COR-L47 (cell line): ENCODE measurements around the gene AIG1.
"Not testable (repeated sequence)": the region's sequence is repeated elsewhere in the genome, so short reads cannot be mapped to it uniquely, and the experiment has no call there.

Experiments used
- DNase-seq: peaks from one replicate; lab custom pipeline; 2025; lab: John Stamatoyannopoulos, UW

The AIG1 gene, protein sequence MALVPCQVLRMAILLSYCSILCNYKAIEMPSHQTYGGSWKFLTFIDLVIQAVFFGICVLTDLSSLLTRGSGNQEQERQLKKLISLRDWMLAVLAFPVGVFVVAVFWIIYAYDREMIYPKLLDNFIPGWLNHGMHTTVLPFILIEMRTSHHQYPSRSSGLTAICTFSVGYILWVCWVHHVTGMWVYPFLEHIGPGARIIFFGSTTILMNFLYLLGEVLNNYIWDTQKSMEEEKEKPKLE

DNA sequence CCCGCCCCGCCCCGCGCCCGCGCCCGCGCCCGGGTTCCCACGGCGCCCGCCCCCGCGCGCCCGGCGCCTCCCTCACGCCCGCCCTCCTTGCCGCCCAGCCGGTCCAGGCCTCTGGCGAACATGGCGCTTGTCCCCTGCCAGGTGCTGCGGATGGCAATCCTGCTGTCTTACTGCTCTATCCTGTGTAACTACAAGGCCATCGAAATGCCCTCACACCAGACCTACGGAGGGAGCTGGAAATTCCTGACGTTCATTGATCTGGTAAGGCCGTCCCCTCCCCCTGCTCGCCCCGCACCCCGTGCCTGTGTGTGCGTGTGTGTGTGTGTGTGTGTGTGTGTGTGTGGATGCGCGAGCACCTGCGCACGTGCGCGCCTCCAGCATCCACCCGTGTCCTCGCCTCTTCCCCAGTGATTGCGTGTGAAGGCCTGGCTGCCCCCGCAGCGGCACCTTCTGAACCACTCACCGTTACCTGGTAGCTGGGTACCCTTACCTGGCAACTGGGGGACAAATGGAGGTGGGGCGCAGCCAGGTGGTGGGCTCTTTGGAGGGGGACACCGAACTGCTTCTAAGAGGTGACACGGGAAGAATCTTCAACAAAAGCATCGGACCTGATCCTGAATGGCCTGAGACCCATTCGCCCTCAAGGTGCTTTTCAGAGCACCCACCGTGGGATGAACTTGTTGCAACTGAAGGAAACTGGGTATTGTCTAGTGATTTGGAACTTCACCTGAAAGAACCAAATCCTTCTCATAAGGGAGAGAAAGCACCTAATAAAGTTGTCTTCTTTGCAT is at the start of gene AIG1:
Gene AIG1 (plus strand): TSS at position 84 of the 791 bp plus-strand sequence. CDS start 37 bp downstream, at position 121.
- DNase-seq = peak; percentile 17

DNA sequence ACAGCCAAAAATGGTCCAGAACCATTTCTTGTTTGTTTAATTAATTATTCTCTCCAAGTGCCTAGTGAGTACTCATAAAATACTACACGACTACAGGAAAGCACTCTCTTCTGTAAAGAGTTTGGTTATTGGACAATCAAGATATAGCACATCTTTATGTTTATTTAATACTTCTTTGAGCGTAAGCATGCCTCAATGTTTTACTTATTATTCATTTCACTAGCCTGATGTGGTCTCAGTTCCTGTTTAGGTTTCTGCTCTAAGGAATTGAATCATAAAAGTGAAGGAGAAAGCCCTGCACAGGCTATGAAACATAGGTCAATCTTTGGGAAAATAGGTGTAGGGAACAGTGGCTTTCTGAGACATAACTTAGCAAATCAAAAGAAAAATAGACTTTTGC is 45.9 kb upstream of the AIG1 start:
- DNase-seq = no peak

DNA sequence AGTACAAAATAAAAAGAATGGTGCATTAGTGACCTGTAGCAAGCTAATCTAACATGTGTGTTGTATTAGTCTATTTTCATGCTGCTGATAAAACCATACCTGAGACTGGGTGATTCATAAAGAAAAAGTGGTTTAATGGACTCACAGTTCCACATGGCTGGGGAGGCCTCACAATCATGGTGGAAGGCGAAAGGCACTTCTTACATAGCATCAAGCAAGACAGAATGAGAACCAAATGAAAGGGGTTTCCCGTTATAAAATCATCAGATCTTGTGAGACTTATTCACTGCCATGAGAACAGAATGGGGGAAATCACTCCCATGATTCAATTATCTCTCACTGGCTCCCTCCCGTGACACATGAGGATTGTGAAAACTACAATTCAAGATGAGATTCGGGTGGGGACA is 45.4 kb upstream of the AIG1 start:
- no peak for DNase-seq

- DNase-seq = no peak
These were observed 41.7 kb upstream of the AIG1 start for GRCh38 chr6:143018955-143019354.

DNA sequence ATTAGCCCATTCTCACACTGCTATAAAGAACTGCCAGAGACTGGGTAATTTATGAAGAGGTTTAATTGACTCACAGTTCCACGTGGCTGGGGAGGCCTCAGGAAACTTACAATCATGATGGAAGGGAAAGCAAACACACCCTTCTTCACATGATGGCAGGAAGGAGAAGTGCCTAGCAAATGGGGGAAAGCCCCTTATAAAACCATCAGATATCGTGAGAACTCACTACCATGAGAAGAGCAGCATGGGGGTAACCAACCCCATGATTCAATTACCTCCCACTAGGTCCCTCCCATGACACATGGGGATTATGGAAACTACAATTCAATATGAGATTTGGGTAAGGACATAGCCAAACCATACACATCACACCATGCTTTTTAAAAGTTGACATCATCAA is 39.8 kb upstream of the AIG1 start:
- DNase-seq = not testable (repeated sequence)

DNA sequence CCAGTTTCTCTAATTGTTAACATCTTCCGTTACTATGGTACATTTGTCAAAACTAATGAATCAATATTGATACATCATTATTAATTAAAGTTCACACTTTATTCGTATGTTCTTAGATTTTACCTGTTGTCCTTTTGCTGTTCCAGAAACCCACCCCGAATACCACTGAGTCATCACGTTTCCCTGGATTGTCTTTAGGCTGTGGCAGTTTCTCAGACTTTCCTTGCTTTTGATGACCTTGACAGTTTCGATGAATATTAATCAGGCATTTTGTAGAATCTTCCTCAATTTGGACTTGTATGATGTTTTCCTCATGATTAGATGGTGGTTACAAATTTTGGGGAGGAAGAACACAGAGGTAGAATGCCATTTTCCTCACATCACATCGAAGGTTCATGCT is 39.1 kb upstream of the AIG1 start:
- no peak for DNase-seq

- no peak for DNase-seq
These were observed 38.1 kb upstream of the AIG1 start for GRCh38 chr6:143022587-143022986.

DNA sequence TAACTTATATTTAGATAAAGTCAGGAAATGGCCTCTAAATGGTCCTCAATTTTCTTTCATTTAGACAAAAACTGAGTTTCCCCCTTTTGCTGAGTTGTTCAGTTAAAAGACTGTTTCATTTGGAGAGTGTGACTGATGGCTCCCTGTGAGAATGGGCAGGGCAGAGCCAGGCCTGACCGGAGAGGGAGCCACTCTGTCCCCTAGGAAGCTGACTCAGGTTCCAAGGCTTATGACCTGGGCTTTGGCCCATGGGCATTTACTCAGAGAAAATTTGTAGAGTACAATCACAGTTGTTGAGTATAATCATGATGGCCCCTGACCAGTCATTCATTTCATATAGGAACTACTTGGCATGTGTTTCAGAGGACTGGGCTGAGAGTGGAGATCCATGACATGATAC is 37.0 kb upstream of the AIG1 start:
- no peak for DNase-seq

DNA sequence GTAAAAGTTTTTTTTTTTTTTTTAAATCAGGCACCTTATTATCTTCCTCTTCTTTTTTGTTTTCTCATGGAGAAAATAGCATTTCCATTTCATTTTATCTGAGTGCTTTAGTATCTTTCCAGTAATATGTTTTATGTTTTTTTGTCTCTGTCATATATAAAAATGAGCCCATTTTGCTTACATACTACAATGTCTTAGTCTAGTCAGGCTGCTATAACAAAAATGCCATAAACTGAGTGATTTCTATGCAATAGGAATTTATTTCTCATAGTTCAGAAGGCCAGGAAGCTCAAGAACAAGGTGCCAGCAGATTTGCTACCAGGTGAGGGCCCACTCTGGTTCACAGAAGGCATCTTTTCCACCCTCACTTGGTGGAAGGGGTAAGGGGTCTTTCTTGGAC is 35.7 kb upstream of the AIG1 start:
- DNase-seq = no peak

DNA sequence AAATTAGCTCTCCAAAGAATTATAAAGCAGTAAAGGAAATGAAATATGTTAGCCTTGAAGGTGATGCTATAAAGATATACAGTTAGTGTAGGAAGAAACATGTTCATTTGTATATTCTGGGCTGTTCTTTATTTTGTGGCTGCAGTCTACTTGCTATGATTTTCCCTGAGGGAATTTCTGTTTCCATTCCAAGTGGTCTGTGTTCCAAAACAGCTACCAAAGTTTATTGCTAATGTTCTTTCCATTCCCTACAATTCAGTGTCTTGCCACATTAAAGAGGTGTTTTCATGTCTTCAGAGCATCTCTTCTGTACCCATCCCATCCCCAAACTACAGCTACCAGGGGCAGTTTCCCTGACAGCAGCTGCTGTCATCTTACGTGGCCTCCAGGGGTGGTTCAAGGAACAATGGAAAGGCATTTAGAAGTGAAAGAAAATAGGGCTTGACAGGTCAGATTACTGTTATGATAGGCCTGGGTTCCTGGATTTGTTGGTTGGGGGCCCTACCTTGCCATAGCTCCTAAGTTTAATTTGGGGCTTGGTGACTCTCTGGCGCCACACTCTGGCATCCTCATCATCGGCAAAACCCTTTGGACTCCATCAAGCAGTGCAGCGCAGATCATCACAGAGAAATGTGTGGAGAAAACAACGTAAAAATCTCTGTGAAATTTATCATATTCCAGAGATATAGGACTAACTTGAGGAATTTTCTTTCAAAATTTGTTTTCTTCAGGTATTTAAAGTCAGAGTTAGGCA is 33.8 kb upstream of the AIG1 start:
- no peak for DNase-seq

DNA sequence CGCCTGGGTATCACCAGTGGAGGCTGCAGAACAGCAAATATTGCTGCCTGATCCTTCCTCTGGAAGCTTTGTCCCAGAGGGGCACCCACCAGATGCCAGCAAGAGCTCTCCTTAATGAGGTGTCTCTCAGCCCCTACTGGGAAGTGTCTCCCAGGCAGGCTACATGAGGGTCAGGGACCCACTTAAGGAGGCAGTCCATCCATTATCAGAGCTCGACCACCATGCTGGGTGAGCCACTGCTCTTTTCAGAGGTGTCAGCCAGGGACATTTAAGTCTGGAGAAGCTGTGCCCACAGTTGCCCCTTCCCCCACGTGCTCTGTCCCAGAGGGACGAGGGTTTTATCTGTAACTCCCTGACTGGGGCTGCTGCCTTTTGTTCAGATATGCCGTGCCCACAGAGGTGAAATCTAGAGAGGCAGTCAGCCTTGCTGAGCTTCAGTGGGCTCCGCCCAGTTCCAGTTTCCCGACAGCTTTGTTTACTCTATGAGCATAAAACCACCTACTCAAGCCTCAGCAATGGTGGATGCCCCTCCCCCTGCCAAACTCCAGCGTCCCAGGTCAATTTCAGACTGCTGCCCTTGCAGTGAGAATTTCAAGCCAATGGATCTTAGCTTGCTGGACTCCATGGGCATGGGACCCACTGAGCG is 25.9 kb upstream of the AIG1 start:
- no peak for DNase-seq

DNA sequence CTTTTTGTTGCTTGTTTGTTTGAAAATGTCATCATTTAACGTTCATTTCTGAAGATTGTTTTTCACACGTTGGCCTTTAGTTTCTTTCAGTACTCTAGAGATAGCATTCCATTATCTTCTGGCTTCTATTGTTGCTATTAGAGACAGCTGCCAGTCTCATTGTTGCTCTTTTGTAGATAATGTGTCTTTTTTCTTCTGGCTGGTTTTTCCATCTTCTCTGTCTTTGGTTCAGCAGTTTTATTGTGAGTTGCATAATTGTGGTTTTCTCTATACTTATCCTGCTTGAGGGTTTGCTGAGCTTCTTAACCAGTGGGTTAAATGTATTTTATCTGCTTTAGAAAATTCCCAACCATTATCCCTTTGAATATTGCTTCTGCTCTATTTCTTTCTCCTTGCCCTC is 23.2 kb upstream of the AIG1 start:
- DNase-seq = no peak

GRCh38 chr6:143038833-143039232 is 21.9 kb upstream of the AIG1 start:
- DNase-seq = no peak

- DNase-seq = no peak
These were observed 21.1 kb upstream of the AIG1 start for GRCh38 chr6:143039548-143039947.

DNA sequence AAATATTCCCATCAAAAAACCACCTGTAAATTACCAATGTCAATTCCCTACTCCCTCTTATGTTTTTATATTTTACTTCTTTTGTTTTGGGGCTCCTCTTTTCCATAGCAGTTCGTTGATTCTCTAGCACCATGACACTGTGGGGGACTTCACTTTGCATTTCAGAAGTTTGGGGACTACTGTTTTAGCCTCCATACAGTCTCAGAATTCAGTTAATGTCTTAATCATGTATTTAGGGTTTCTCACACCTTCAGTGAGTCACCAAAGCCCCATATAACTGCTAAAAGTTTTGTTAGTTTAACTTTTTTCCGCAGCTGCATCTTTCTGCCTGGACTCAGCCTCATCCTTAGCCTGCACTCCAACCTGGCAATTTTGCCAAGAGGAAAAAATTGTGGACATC is 20.7 kb upstream of the AIG1 start:
- DNase-seq = no peak

GRCh38 chr6:143044345-143044744 is 16.3 kb upstream of the AIG1 start:
- not testable (repeated sequence) for DNase-seq

GRCh38 chr6:143049611-143050010 is 11.1 kb upstream of the AIG1 start:
- DNase-seq = no peak

- no peak for DNase-seq
These were observed 10.2 kb upstream of the AIG1 start for GRCh38 chr6:143050509-143050908.

GRCh38 chr6:143052282-143052681 is 8.4 kb upstream of the AIG1 start:
- DNase-seq = no peak

DNA sequence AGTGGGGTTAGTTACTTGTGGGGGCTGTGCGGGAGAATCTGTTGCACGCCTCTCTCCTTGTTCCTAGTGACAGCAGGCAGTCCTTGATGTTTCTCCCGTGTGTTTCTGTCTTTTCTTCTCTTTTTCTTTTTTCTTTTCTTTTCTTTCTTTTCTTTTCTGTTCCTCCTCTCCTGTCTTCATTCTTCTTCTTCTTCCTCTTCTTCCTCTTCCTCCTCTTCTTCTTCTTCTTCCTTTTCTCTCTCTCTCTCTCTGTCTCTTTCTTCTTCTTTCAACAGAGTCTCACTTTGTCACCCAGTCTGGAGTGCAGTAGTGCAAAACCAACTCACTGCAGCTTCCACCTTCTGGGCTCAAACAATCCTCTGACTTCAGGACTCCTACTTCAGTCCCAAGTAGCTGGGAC is 6.8 kb upstream of the AIG1 start:
- DNase-seq = no peak

GRCh38 chr6:143054329-143054728 is 6.4 kb upstream of the AIG1 start:
- no peak for DNase-seq

DNA sequence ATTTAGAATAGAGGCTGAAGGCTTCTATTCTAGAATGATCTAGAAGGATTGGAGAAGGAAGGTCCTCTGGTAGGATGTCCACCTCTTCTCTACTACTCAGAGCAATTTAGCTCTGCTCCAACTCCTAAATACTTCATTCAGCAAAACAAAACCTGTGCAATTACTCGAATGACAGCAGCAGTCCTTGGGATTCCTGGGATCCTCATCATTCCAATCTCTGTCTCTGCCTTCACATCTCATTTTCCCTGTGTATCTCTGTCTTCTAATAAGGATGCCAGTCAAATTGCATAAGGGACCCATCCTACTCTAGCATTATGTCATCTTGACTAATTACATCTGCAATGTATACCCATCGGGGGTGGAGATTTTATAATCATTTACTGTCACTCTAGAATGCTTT is 5.5 kb upstream of the AIG1 start:
- no peak for DNase-seq

- DNase-seq = no peak
These were observed 4.8 kb upstream of the AIG1 start for GRCh38 chr6:143055891-143056290.
